GM12892 (cell line): Measurements from ENCODE around the gene FBH1.
"Not testable (repeated sequence)": the region's sequence is repeated elsewhere in the genome, so short reads cannot be mapped to it uniquely, and the experiment has no call there.

Experiments used
- DNase-seq: peaks from one replicate; pipeline ENCODE4 v3.0.0; 2011; ENCODE audit not compliant: insufficient read length
- FAIRE-seq: peaks from 2 replicates; lab custom pipeline; 2011; peaks lifted over from hg19 to GRCh38; lab: Jason Lieb, UNC
- POLR2A ChIP-seq: IDR thresholded peaks from 2 replicates; pipeline ENCODE4 v1.6.1; 2011; ENCODE audit warnings: low read depth, low read length, control low read depth
- POLR2AphosphoS5 ChIP-seq: IDR thresholded peaks from 2 replicates; pipeline ENCODE4 v1.6.1; 2011; ENCODE audit warnings: low read depth, low read length, control low read depth
- TAF1 ChIP-seq: IDR thresholded peaks from 2 replicates; pipeline ENCODE4 v1.6.1; 2011; ENCODE audit warnings: low read depth, mild to moderate bottlenecking, control low read depth, low read length, borderline replicate concordance

Gene FBH1

GRCh38 chr10:5860066-5860465 is 30.0 kb upstream of the FBH1 start:
- no peak for DNase-seq
- no peak for TF ChIP-seq POLR2AphosphoS5
- no peak for TF ChIP-seq POLR2A
- TF ChIP-seq TAF1 = no peak
- no peak for FAIRE-seq

- DNase-seq = peak; percentile 69
- no peak for TF ChIP-seq POLR2AphosphoS5
- no peak for TF ChIP-seq TAF1
- TF ChIP-seq POLR2A = no peak
- peak; percentile 82 for FAIRE-seq
Measured at GRCh38 chr10:5862360-5862961, 27.6 kb upstream of the FBH1 start.

GRCh38 chr10:5862981-5863685 is 26.9 kb upstream of the FBH1 start:
- not testable (repeated sequence) for FAIRE-seq

GRCh38 chr10:5866451-5867081 is 23.5 kb upstream of the FBH1 start:
- not testable (repeated sequence) for FAIRE-seq, DNase-seq

More at GRCh38 chr10:5862981-5863685, 26.9 kb upstream of the FBH1 start:
- not testable (repeated sequence) for DNase-seq

- not testable (repeated sequence) for FAIRE-seq, DNase-seq
Measured at GRCh38 chr10:5867091-5867615, 22.9 kb upstream of the FBH1 start.

- not testable (repeated sequence) for FAIRE-seq
Measured at GRCh38 chr10:5868383-5868782, 21.7 kb upstream of the FBH1 start.

GRCh38 chr10:5869156-5869555 is 20.9 kb upstream of the FBH1 start:
- FAIRE-seq (no peak), DNase-seq (no peak)
- TF ChIP-seq TAF1 = no peak

More at GRCh38 chr10:5868383-5868782, 21.7 kb upstream of the FBH1 start:
- not testable (repeated sequence) for DNase-seq

- no peak for TF ChIP-seq POLR2AphosphoS5
- no peak for TF ChIP-seq TAF1
- TF ChIP-seq POLR2A = no peak
- FAIRE-seq = no peak
- DNase-seq = no peak
Measured at GRCh38 chr10:5871596-5871995, 18.4 kb upstream of the FBH1 start.

- peak; percentile 68 for FAIRE-seq
- no peak for TF ChIP-seq POLR2AphosphoS5
- no peak for TF ChIP-seq POLR2A
- TF ChIP-seq TAF1 = no peak
- peak; percentile 63 for DNase-seq
Measured at GRCh38 chr10:5873515-5873995, 16.5 kb upstream of the FBH1 start.

GRCh38 chr10:5876181-5876768 is 13.8 kb upstream of the FBH1 start:
- no peak for DNase-seq
- TF ChIP-seq POLR2AphosphoS5 (no peak), POLR2A (no peak), TAF1 (no peak)
- FAIRE-seq = no peak

- not testable (repeated sequence) for DNase-seq, FAIRE-seq
Measured at GRCh38 chr10:5877041-5877440, 13.0 kb upstream of the FBH1 start.

- DNase-seq = no peak
- FAIRE-seq = no peak
- TF ChIP-seq TAF1 = no peak
- TF ChIP-seq POLR2A = no peak
- TF ChIP-seq POLR2AphosphoS5 = no peak
Measured at GRCh38 chr10:5882961-5883360, 7.1 kb upstream of the FBH1 start.
